Measurements from ENCODE around the gene SDK1.

Gene SDK1

GRCh38 chr7:3332308-3332707 is 31.3 kb downstream of the SDK1 start:
- DNase-seq (ENCODE audit: low spot score) = no peak

GRCh38 chr7:3333861-3334260 is 32.8 kb downstream of the SDK1 start:
- no peak for DNase-seq (ENCODE audit: low spot score)

GRCh38 chr7:3336042-3336665 is 35.1 kb downstream of the SDK1 start:
- no peak for DNase-seq (ENCODE audit: low spot score)

- DNase-seq (ENCODE audit: low spot score) = no peak
Measured at GRCh38 chr7:3338161-3338560, 37.1 kb downstream of the SDK1 start.

- DNase-seq (ENCODE audit: low spot score) = no peak
Measured at GRCh38 chr7:3345699-3346481, 44.8 kb downstream of the SDK1 start.

GRCh38 chr7:3349126-3349525 is 48.1 kb downstream of the SDK1 start:
- no peak for DNase-seq (ENCODE audit: low spot score)

GRCh38 chr7:3356173-3356572 is 55.1 kb downstream of the SDK1 start:
- DNase-seq (ENCODE audit: low spot score) = no peak

GRCh38 chr7:3358991-3359390 is 57.9 kb downstream of the SDK1 start:
- DNase-seq (ENCODE audit: low spot score) = no peak

GRCh38 chr7:3367261-3367660 is 66.2 kb downstream of the SDK1 start:
- no peak for DNase-seq (ENCODE audit: low spot score)

- no peak for DNase-seq (ENCODE audit: low spot score)
Measured at GRCh38 chr7:3370068-3370830, 69.2 kb downstream of the SDK1 start.

GRCh38 chr7:3370921-3371320 is 69.9 kb downstream of the SDK1 start:
- no peak for DNase-seq (ENCODE audit: low spot score)

- no peak for DNase-seq (ENCODE audit: low spot score)
Measured at GRCh38 chr7:3371601-3372000, 70.5 kb downstream of the SDK1 start.

- DNase-seq (ENCODE audit: low spot score) = no peak
Measured at GRCh38 chr7:3374239-3374638, 73.2 kb downstream of the SDK1 start.

GRCh38 chr7:3378390-3379150 is 77.5 kb downstream of the SDK1 start:
- DNase-seq (ENCODE audit: low spot score) = no peak

- no peak for DNase-seq (ENCODE audit: low spot score)
Measured at GRCh38 chr7:3380034-3380433, 79.0 kb downstream of the SDK1 start.

- no peak for DNase-seq (ENCODE audit: low spot score)
Measured at GRCh38 chr7:3380886-3381685, 80.0 kb downstream of the SDK1 start.

GRCh38 chr7:3386423-3387190 is 85.6 kb downstream of the SDK1 start:
- DNase-seq (ENCODE audit: low spot score) = no peak

GRCh38 chr7:3393862-3394261 is 92.8 kb downstream of the SDK1 start:
- no peak for DNase-seq (ENCODE audit: low spot score)

GRCh38 chr7:3397324-3397723 is 96.3 kb downstream of the SDK1 start:
- DNase-seq (ENCODE audit: low spot score) = no peak

GRCh38 chr7:3399858-3400257 is 98.8 kb downstream of the SDK1 start:
- DNase-seq (ENCODE audit: low spot score) = no peak

GRCh38 chr7:3404501-3404900 is 103.4 kb downstream of the SDK1 start:
- DNase-seq (ENCODE audit: low spot score) = no peak
